Lung (tissue), 12 donors: ENCODE results near the gene SERINC3. TPM values are rescaled to one million over a fixed set of nuclear protein-coding genes. Genes with fewer than 3 reads are reported as not detected.

Experiments used
- ATAC-seq: fragments of 200-7000 bp; cut with Tn5 transposase; one replicate; pipeline ENCODE4 v1.9.1; 2020; ENCODE audit warnings: moderate number of reproducible peaks; ENCODE audit not compliant: insufficient read depth, low FRiP score
- DNase-seq, 3 donors: peaks; one replicate each; pipeline ENCODE4 v3.0.0-alpha.2; 2013 to 2017
- H3K27ac ChIP-seq, 2 donors: one replicate each; pipeline ENCODE4 v1.5.1; 2013; ENCODE audit warnings: mild to moderate bottlenecking in 2 of 2, moderate library complexity in 2 of 2, control low read depth in 1 of 2, inconsistent platforms in 1 of 2, low read depth in 1 of 2, low read length in 1 of 2
- H3K27me3 ChIP-seq, 3 donors: one replicate each; pipeline ENCODE4 v1.5.1; 2013; ENCODE audit warnings: low read length in 2 of 3; ENCODE audit not compliant: control insufficient read depth in 3 of 3, insufficient read depth in 3 of 3
- H3K36me3 ChIP-seq, 4 donors: one replicate each; pipeline ENCODE4 v1.5.1; 2013; ENCODE audit warnings: low read length in 4 of 4, mild to moderate bottlenecking in 1 of 4, moderate library complexity in 1 of 4; ENCODE audit not compliant: control insufficient read depth in 4 of 4, insufficient read depth in 4 of 4
- H3K4me1 ChIP-seq, 5 donors: one replicate each; pipeline ENCODE4 v1.5.1; 2013; ENCODE audit warnings: low read length in 5 of 5, mild to moderate bottlenecking in 2 of 5, moderate library complexity in 1 of 5; ENCODE audit not compliant: control insufficient read depth in 5 of 5, insufficient read depth in 5 of 5
- H3K4me3 ChIP-seq: one replicate; pipeline ENCODE4 v1.5.1; 2013; ENCODE audit warnings: mild to moderate bottlenecking, control low read depth, moderate library complexity
- H3K9ac ChIP-seq, 2 donors: one replicate each; pipeline ENCODE4 v1.5.1; 2013; ENCODE audit warnings: low read length in 2 of 2, control low read depth in 1 of 2; ENCODE audit not compliant: insufficient read depth in 1 of 2
- H3K9me3 ChIP-seq, 4 donors: one replicate each; pipeline ENCODE4 v1.5.1; 2013; ENCODE audit warnings: low read length in 3 of 4, mild to moderate bottlenecking in 1 of 4, moderate library complexity in 1 of 4; ENCODE audit not compliant: control insufficient read depth in 4 of 4, insufficient read depth in 3 of 4
- WGBS, 2 donors: extraction: QIAGEN DNeasy Blood & Tissue Kit; methylation state at CpG; one replicate each; pipeline ENCODE4 v1.1.7; 2013; 5-methylcytosine and 5-hydroxymethylcytosine counted together
- polyA plus RNA-seq, 2 donors: library from polyadenylated mRNA; stranded (reverse); fragments of 200-250 nt; gene quantifications; one replicate each; pipeline ENCODE4 v1.2.1, GENCODE V29; 2013
- total RNA-seq, 2 donors: library from RNA; depleted of rRNA in 1 of 2; stranded (reverse); fragments of >200 nt in 1 of 2; gene quantifications; one replicate each; pipeline ENCODE4 v1.2.1, GENCODE V29; 2014 to 2021
- TF ChIP-seq, protein P1 (sequence below): IDR thresholded peaks from 2 replicates; pipeline ENCODE4 v1.5.1; 2012; ENCODE audit warnings: mild to moderate bottlenecking; ENCODE audit errors: control extremely low read depth, extremely low read depth
- donor health status: control.
- donor health status: control.
- donor health status: Bipolar disorder and iron deficiency.
- donor health status: healthy.
- donor health status: DM: yes; HTN: yes; CAD: no.

SERINC3 gene
- total and polyA plus RNA-seq, 4 donors: 36.7 to 83.9 (median 76.3) TPM

DNA sequence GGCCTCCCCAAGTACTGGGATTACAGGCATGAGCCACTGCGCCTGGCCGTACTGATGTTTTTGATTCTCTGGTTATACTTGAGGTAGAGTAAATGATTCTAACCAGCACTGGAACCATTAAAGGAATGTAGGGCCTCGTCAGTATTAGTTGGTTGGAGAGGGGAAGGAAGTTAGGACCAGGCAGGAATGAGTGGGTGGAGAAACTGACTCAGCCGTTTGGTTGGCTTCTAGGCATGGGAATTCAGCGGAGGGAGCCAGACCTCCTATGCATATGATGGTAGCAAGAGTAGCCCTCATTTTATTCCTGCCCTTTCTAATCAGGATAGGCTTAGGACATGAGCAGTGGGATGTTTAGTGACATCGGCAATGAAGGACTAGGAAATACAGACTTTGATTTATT lies 19.0 kb upstream of the SERINC3 start:
- TF ChIP-seq, protein P1, sequence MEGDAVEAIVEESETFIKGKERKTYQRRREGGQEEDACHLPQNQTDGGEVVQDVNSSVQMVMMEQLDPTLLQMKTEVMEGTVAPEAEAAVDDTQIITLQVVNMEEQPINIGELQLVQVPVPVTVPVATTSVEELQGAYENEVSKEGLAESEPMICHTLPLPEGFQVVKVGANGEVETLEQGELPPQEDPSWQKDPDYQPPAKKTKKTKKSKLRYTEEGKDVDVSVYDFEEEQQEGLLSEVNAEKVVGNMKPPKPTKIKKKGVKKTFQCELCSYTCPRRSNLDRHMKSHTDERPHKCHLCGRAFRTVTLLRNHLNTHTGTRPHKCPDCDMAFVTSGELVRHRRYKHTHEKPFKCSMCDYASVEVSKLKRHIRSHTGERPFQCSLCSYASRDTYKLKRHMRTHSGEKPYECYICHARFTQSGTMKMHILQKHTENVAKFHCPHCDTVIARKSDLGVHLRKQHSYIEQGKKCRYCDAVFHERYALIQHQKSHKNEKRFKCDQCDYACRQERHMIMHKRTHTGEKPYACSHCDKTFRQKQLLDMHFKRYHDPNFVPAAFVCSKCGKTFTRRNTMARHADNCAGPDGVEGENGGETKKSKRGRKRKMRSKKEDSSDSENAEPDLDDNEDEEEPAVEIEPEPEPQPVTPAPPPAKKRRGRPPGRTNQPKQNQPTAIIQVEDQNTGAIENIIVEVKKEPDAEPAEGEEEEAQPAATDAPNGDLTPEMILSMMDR: no peak
- DNase-seq: no peak
- no peaks in the 10 kb centered on the region for H3K36me3 ChIP-seq
- no peaks in the 10 kb centered on the region for H3K27me3 ChIP-seq
- WGBS, 2 donors: 57 to 65% methylated on average over 6 of the region's 6 CpGs
- H3K27ac ChIP-seq: no peak overlapping the region
- no peak overlapping the region for H3K4me3 ChIP-seq
- H3K9ac ChIP-seq: no peak overlapping the region
- peaks cover 3 to 23% (median 15%) of the 10 kb centered on the region in 5 donors for H3K4me1 ChIP-seq
- ATAC-seq: no peak
- no peaks in the 10 kb centered on the region for H3K9me3 ChIP-seq

GRCh38 chr20:44537993-44538392 lies 16.1 kb upstream of the SERINC3 start:
- peak in 1 of 3 donors; percentile 49 for DNase-seq
- 73 to 78% methylated on average over 1 of the region's 1 CpG for WGBS, 2 donors
- Histone ChIP-seq H3K36me3 (no peaks in the 10 kb centered on the region), H3K27ac (no peak overlapping the region), H3K9me3 (no peaks in the 10 kb centered on the region), H3K9ac (no peak overlapping the region), H3K4me3 (no peak overlapping the region), H3K4me1 (peaks cover 3 to 17% (median 7%) of the 10 kb centered on the region in 5 donors), H3K27me3 (no peaks in the 10 kb centered on the region)
- no peak for ATAC-seq
- TF ChIP-seq, protein P1: no peak

GRCh38 chr20:44536175-44536574 lies 14.3 kb upstream of the SERINC3 start:
- Histone ChIP-seq H3K36me3 (no peaks in the 10 kb centered on the region), H3K27me3 (no peaks in the 10 kb centered on the region), H3K27ac (no peak overlapping the region), H3K9ac (no peak overlapping the region), H3K9me3 (peaks cover 0 to under 1% (median 0%) of the 10 kb centered on the region in 4 donors), H3K4me1 (peaks cover 0 to 16% (median 7%) of the 10 kb centered on the region in 5 donors), H3K4me3 (no peak overlapping the region)
- ATAC-seq (no peak), DNase-seq (no peak)
- TF ChIP-seq, protein P1: no peak
- WGBS, 2 donors: 65 to 74% methylated on average over 3 of the region's 3 CpGs

DNA sequence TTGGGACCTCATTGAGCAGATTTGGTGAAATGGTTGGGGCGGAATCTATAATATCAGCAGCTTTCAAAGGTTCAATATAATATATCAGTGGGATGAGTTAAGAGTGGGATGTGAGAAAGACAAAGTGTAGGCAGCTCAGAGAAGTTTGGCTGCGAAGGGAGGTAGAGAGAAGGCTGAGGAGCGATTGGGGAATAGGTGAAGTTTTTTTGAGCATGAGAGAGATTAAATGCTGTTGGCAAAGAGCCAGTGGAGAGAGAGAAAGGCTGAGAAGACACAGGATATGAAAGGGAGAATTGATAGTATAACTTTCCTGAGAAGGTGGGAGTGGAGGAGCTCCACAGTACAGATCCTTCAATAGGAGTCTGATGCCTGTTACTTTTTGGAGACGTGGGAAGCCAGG lies 12.1 kb upstream of the SERINC3 start:
- DNase-seq: no peak
- no peak overlapping the region for H3K9ac ChIP-seq
- TF ChIP-seq, protein P1: no peak
- WGBS, 2 donors: 85 to 88% methylated on average over 4 of the region's 4 CpGs
- no peak for ATAC-seq
- no peaks in the 10 kb centered on the region for H3K36me3 ChIP-seq
- H3K4me3 ChIP-seq: no peak overlapping the region
- H3K9me3 ChIP-seq: peaks cover 0 to 2% (median 0%) of the 10 kb centered on the region in 4 donors
- H3K4me1 ChIP-seq: peaks cover 0 to 16% (median 4%) of the 10 kb centered on the region in 5 donors
- no peak overlapping the region for H3K27ac ChIP-seq
- no peaks in the 10 kb centered on the region for H3K27me3 ChIP-seq
